Heart left ventricle (tissue), 13 donors: ENCODE measurements around the gene GPR68.

Experiments
- CTCF ChIP-seq, 12 donors: fragments of 200-600 bp; sonication (generic) in 4 of 12; IDR thresholded peaks; one replicate each; pipeline versions ENCODE4 v1.5.0 to v1.8.0; 2018 to 2022; ENCODE audit warnings: antibody characterized with exemption in 12 of 12, mild to moderate bottlenecking in 5 of 12
- POLR2A ChIP-seq, 2 donors: fragments of 450-650 bp; IDR thresholded peaks; one replicate each; pipeline ENCODE4 v1.6.1; 2017; ENCODE audit warnings: antibody characterized with exemption in 2 of 2, mild to moderate bottlenecking in 2 of 2, moderate library complexity in 2 of 2
- donor health status: ischemic (EF 13 %, LVEDD 7.1; RV severe dilation, severe dysfunction).
- donor health status: DM: no; HTN: yes; CAD: no.
- donor health status: DM: no; HTN: no; CAD: no.
- donor health status: ischemic (EF 25% LVEDD 6.9; RV normal size, moderate dysfunction).
- donor health status: ischemic (EF 25% LVEDD 5.7; RV mildly dilated, moderate dysfunction).
- donor health status: ischemic (EF 35%, LVEDD 5.7; RV mildly dilated, moderate dysfunction).
- donor health status: nonischemic (EF 11% LVEDD 7.7; RV severe dilation, severe dysfunction).
- donor health status: DM: yes; HTN: yes; CAD: no.
- donor health status: PGD.
- donor health status: ischemic (EF 29% LVEDD 5.4; RV normal size, mild dysfunction).
- donor health status: nonischemic (EF 23%, LVEDD 6.1; RV moderate dilation, normal function).

- TF ChIP-seq POLR2A (IDR thresholded peaks at IDR 0.05) (no peak), CTCF (IDR thresholded peaks at IDR 0.05) (no peak)
Observed at GRCh38 chr14:91204657-91205056, 39.8 kb downstream of the GPR68 start.
